OCI-LY7 (cell line): Measurements from ENCODE around the gene TCERG1L. TPM values are rescaled to one million over a fixed set of nuclear protein-coding genes. Genes with fewer than 3 reads are reported as not detected.

ENCODE experiments used
- BruUV-seq: library from RNA; stranded (reverse); fragments of 400-500 nt; replicated peaks from 2 replicates; lab custom pipeline; 2021; lab: Mats Ljungman, UMichigan
- CTCF ChIA-PET: fragments of 300-600 bp; sonication (Branson Sonifier 250); formaldehyde crosslinking; loops from one replicate; lab custom pipeline; 2022; ENCODE audit warnings: antibody characterized with exemption; ENCODE audit not compliant: unreplicated experiment; lab: Charles Lee
- POLR2A ChIA-PET: fragments of 300-600 bp; sonication (Branson Sonifier 250); formaldehyde crosslinking; loops from one replicate; lab custom pipeline; 2022; ENCODE audit warnings: antibody characterized with exemption; lab: Charles Lee
- DNase-seq: peaks from one replicate; pipeline ENCODE4 v3.0.0-alpha.2; 2015; ENCODE audit warnings: low spot score
- H2AFZ ChIP-seq: fragments of 200-600 bp; sonication (generic), shearing (Covaris generic); 2 replicates; pipeline ENCODE4 v1.6.1; 2014; ENCODE audit warnings: mild to moderate bottlenecking, antibody characterized with exemption, low read length, moderate library complexity
- H3K27ac ChIP-seq: fragments of 200-600 bp; sonication (generic); 2 replicates; pipeline ENCODE4 v1.5.1; 2014; ENCODE audit warnings: mixed run types, low read depth, mild to moderate bottlenecking, moderate library complexity, low read length, inconsistent platforms; ENCODE audit not compliant: poor library complexity, severe bottlenecking
- H3K36me3 ChIP-seq: fragments of 200-600 bp; sonication (generic); 2 replicates; pipeline ENCODE4 v1.6.1; 2014; ENCODE audit warnings: mild to moderate bottlenecking, antibody characterized with exemption, low read length, moderate library complexity, mixed read lengths; ENCODE audit not compliant: insufficient read depth
- H3K4me1 ChIP-seq: fragments of 200-600 bp; sonication (generic); 2 replicates; pipeline ENCODE4 v1.5.1; 2014; ENCODE audit warnings: mild to moderate bottlenecking, low read length; ENCODE audit not compliant: insufficient read depth, poor library complexity, severe bottlenecking
- H3K4me2 ChIP-seq: fragments of 200-600 bp; sonication (generic); 2 replicates; pipeline ENCODE4 v1.6.1; 2014; ENCODE audit warnings: mild to moderate bottlenecking, low read length
- H3K4me3 ChIP-seq: fragments of 200-600 bp; sonication (generic); 2 replicates; pipeline ENCODE4 v1.5.1; 2014; ENCODE audit warnings: mild to moderate bottlenecking, low read depth, low read length; ENCODE audit not compliant: poor library complexity, severe bottlenecking
- H3K79me2 ChIP-seq: fragments of 200-600 bp; sonication (generic); 2 replicates; pipeline ENCODE4 v1.6.1; 2016; ENCODE audit warnings: low read depth, mild to moderate bottlenecking, low read length, moderate library complexity, mixed read lengths; ENCODE audit not compliant: insufficient read depth
- H3K9me2 ChIP-seq: fragments of 200-600 bp; sonication (generic); 2 replicates; pipeline ENCODE4 v1.6.1; 2016; ENCODE audit warnings: mild to moderate bottlenecking, low read length, mixed read lengths; ENCODE audit not compliant: insufficient read depth
- H3K9me3 ChIP-seq: fragments of 200-600 bp; sonication (generic); 2 replicates; pipeline ENCODE4 v1.6.1; 2014; ENCODE audit warnings: mild to moderate bottlenecking, mixed run types, low read length, mixed read lengths
- H4K20me1 ChIP-seq: fragments of 200-600 bp; sonication (generic); 2 replicates; pipeline ENCODE4 v1.6.1; 2014; ENCODE audit warnings: mild to moderate bottlenecking, antibody characterized with exemption, low read length, moderate library complexity, mixed read lengths; ENCODE audit not compliant: insufficient read depth
- EZH2phosphoT487 ChIP-seq: fragments of 200-600 bp; sonication (generic); IDR thresholded peaks from 2 replicates; pipeline ENCODE4 v1.6.1; 2018; ENCODE audit warnings: low read depth, borderline replicate concordance, mild to moderate bottlenecking, mixed run types, antibody characterized with exemption, low read length, moderate library complexity, mixed read lengths
- intact Hi-C: fragments of 100-400 bp; cut with micrococcal nuclease; formaldehyde crosslinking; loops from one replicate; pipeline ENCODE4 v1.10.0; 2022; ENCODE audit not compliant: unreplicated experiment
- total RNA-seq, 2 experiments: library from RNA; depleted of rRNA in 1 of 2; stranded (reverse); fragments of >200 nt in 1 of 2; shearing (Covaris generic) in 1 of 2; gene quantifications; 2 replicates each; pipeline ENCODE4 v1.2.3, GENCODE V29; 2014 to 2022
- TF ChIP-seq, protein P1 (sequence below): fragments of 200-600 bp; sonication (generic); conservative IDR thresholded peaks from 2 replicates; pipeline ENCODE4 v1.5.1; 2014; ENCODE audit warnings: mild to moderate bottlenecking, antibody characterized with exemption, low read length, moderate library complexity, mixed read lengths

Gene TCERG1L
- total RNA-seq, 2 experiments from 2014 or later: not detected

DNA sequence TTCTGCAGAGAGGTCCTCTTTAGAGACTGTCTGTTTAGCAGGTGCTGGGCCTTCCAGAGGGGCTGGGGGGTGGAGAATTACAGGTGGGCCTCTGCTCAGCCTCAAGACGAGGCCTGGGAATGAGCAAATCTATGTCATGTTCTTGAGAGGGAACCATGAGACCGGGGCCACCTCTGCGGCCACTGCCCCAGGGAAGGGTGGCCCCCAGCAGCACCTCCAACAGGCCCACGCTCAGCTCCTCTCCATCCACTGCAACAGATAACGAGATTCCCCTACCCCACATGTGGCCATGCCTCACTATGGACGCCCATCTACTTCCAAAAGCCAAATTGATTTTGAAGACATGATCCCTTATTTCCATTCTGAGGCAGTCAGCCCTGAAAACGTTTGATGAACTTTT lies 176.9 kb downstream of the TCERG1L start:
- no peak overlapping the region for H2AFZ ChIP-seq
- no peaks in the 10 kb centered on the region for H3K4me1 ChIP-seq
- TF ChIP-seq EZH2phosphoT487: no peak
- TF ChIP-seq, protein P1, sequence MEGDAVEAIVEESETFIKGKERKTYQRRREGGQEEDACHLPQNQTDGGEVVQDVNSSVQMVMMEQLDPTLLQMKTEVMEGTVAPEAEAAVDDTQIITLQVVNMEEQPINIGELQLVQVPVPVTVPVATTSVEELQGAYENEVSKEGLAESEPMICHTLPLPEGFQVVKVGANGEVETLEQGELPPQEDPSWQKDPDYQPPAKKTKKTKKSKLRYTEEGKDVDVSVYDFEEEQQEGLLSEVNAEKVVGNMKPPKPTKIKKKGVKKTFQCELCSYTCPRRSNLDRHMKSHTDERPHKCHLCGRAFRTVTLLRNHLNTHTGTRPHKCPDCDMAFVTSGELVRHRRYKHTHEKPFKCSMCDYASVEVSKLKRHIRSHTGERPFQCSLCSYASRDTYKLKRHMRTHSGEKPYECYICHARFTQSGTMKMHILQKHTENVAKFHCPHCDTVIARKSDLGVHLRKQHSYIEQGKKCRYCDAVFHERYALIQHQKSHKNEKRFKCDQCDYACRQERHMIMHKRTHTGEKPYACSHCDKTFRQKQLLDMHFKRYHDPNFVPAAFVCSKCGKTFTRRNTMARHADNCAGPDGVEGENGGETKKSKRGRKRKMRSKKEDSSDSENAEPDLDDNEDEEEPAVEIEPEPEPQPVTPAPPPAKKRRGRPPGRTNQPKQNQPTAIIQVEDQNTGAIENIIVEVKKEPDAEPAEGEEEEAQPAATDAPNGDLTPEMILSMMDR: no peak
- BruUV-seq: no TSS peak
- H3K36me3 ChIP-seq: no peaks in the 10 kb centered on the region
- DNase-seq: no peak
- intact Hi-C loops: no loop called here
- ChIA-PET POLR2A (no interaction called here), CTCF (no interaction called here)
- H3K79me2 ChIP-seq: no peaks in the 10 kb centered on the region
- H3K27ac ChIP-seq: no peak overlapping the region
- H3K4me2 ChIP-seq: no peak overlapping the region
- H4K20me1 ChIP-seq: no peaks in the 10 kb centered on the region
- no peaks in the 10 kb centered on the region for H3K9me2 ChIP-seq
- H3K9me3 ChIP-seq: no peaks in the 10 kb centered on the region
- no peak overlapping the region for H3K4me3 ChIP-seq

DNA sequence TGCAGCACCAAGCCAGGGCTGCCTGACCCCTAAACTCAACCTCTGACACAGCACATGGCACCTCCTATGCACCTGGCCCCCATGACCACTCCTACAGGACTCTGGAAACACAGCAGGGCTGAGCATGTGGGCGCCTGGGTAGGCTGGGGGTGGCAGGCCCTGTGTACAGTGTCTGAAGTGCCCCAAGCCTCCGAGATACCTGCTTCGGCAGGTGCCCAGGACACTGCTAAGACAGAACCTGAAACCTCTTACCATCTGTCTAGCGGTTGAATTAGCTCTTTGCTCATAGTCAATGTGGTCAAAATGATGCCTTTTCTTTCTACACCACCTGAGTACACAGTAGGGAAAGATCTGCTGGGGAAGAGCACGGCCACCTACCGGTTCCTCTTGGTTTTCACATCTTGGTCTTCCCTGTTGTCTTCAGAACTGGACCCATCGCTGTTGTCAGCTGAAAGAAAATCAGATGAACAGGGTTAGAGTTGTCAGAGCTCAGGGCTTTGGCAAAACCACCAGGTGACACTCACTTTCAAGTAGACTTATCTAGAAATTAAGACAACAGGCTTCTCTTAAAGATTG lies 177.4 kb downstream of the TCERG1L start:
- Histone ChIP-seq H3K79me2 (no peaks in the 10 kb centered on the region), H3K36me3 (no peaks in the 10 kb centered on the region), H3K9me2 (no peaks in the 10 kb centered on the region), H3K27ac (no peak overlapping the region), H3K9me3 (no peaks in the 10 kb centered on the region), H3K4me2 (no peak overlapping the region), H3K4me3 (no peak overlapping the region), H2AFZ (no peak overlapping the region), H3K4me1 (no peaks in the 10 kb centered on the region), H4K20me1 (no peaks in the 10 kb centered on the region)
- DNase-seq: no peak
- intact Hi-C loops: no loop called here
- BruUV-seq: no TSS peak
- TF ChIP-seq, protein P1: no peak
- TF ChIP-seq EZH2phosphoT487: no peak
- CTCF ChIA-PET: no interaction called here
- POLR2A ChIA-PET: no interaction called here

DNA sequence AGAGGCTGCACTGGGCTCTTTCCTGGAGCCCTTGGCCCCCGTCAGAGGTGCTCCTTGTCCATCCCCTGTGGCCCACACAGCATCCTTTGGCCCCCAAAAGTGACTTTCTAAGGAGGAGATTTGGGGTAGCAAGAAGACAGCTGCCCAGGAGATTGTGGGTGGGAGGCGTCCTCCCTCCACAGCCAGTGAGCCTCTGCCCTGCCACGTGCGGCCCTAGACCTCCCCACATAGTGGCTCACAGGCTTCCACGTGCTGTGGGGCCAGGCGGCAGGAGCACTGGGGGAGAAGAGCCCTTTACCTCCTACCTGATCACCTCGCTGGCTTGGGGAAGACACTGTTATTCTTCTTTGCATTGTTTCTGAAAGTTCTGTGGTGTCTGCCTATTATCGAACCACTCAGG lies 178.8 kb downstream of the TCERG1L start:
- H3K4me3 ChIP-seq: no peak overlapping the region
- POLR2A ChIA-PET: no interaction called here
- TF ChIP-seq EZH2phosphoT487: no peak
- TF ChIP-seq, protein P1: no peak
- H3K4me2 ChIP-seq: no peak overlapping the region
- no peak for DNase-seq
- BruUV-seq: no TSS peak
- H3K9me2 ChIP-seq: no peaks in the 10 kb centered on the region
- intact Hi-C loops: no loop called here
- H3K4me1 ChIP-seq: no peaks in the 10 kb centered on the region
- H2AFZ ChIP-seq: no peak overlapping the region
- no peaks in the 10 kb centered on the region for H3K36me3 ChIP-seq
- no peak overlapping the region for H3K27ac ChIP-seq
- no peaks in the 10 kb centered on the region for H3K9me3 ChIP-seq
- CTCF ChIA-PET: interaction anchor here (0.6 kb wide), 1 partner anchor 727 kb away, joined by 3 read pairs; no protein-coding TSS in a partner anchor
- no peaks in the 10 kb centered on the region for H4K20me1 ChIP-seq
- no peaks in the 10 kb centered on the region for H3K79me2 ChIP-seq
